K562 (cell line): ENCODE results near the gene GPR22. TPM values are rescaled to one million over a fixed set of nuclear protein-coding genes. Genes with fewer than 3 reads are reported as not detected.

ENCODE experiments used
- ARID2 ChIP-seq: fragments of 450-650 bp; IDR thresholded peaks from 2 replicates; pipeline ENCODE4 v1.6.1; 2017; ENCODE audit warnings: antibody characterized with exemption, mild to moderate bottlenecking
- C11orf30 ChIP-seq: fragments of 450-650 bp; IDR thresholded peaks from 2 replicates; pipeline ENCODE4 v1.6.1; 2016; ENCODE audit warnings: low read depth, mild to moderate bottlenecking
- CBFA2T3 ChIP-seq: fragments of 450-650 bp; IDR thresholded peaks from 2 replicates; pipeline ENCODE4 v1.6.1; 2017
- CHAMP1 ChIP-seq: fragments of 450-650 bp; IDR thresholded peaks from 2 replicates; pipeline ENCODE4 v1.6.1; 2016; ENCODE audit warnings: mild to moderate bottlenecking
- CHD4 ChIP-seq: fragments of 200-600 bp; sonication (generic); IDR thresholded peaks from 3 replicates; pipeline ENCODE4 v1.6.1; 2012; ENCODE audit warnings: low read depth, mild to moderate bottlenecking, mixed read lengths, low read length, inconsistent platforms; ENCODE audit not compliant: insufficient read depth, insufficient replicate concordance, poor library complexity, severe bottlenecking
- CREB3L1 ChIP-seq: fragments of 450-650 bp; IDR thresholded peaks from 2 replicates; pipeline ENCODE4 v1.6.1; 2014; ENCODE audit warnings: low read depth, mild to moderate bottlenecking, moderate library complexity, borderline replicate concordance
- HNRNPH1 ChIP-seq: fragments of 200-400 bp; formaldehyde crosslinking; optimal IDR thresholded peaks from 2 replicates; pipeline ENCODE3; 2017; ENCODE audit warnings: low read depth, mild to moderate bottlenecking, low read length, moderate library complexity
- KAT2B ChIP-seq: IDR thresholded peaks from one replicate; pipeline ENCODE4 v1.6.1; 2012; ENCODE audit warnings: low read depth, mild to moderate bottlenecking, control low read depth, inconsistent platforms, low read length, moderate library complexity
- L3MBTL2 ChIP-seq: fragments of 450-650 bp; IDR thresholded peaks from 2 replicates; pipeline ENCODE4 v1.6.1; 2016; ENCODE audit warnings: mild to moderate bottlenecking, moderate library complexity
- LCOR ChIP-seq: sonication (generic); formaldehyde crosslinking; IDR thresholded peaks from 2 replicates; pipeline ENCODE4 v1.8.0; 2022; ENCODE audit warnings: mild to moderate bottlenecking, missing genetic modification reagents
- MNT ChIP-seq, 2 experiments: fragments of 450-650 bp; conservative IDR thresholded peaks; 2 replicates each; pipeline ENCODE4 v1.6.1; 2017; ENCODE audit warnings: mild to moderate bottlenecking in 2 of 2, moderate library complexity in 2 of 2
- PHF20 ChIP-seq: fragments of 450-650 bp; IDR thresholded peaks from 2 replicates; pipeline ENCODE4 v1.6.1; 2018; ENCODE audit not compliant: partially characterized antibody
- POLR3A ChIP-seq: IDR thresholded peaks from 2 replicates; pipeline ENCODE4 v1.6.1; 2011; ENCODE audit warnings: borderline replicate concordance, mild to moderate bottlenecking, moderate library complexity; ENCODE audit not compliant: insufficient read length, insufficient read depth; ENCODE audit errors: extremely low read depth
- RFX1 ChIP-seq: fragments of 450-650 bp; IDR thresholded peaks from 2 replicates; pipeline ENCODE4 v1.6.1; 2016; ENCODE audit warnings: mild to moderate bottlenecking, moderate library complexity
- SAFB2 ChIP-seq: fragments of 200-400 bp; formaldehyde crosslinking; IDR thresholded peaks from 2 replicates; pipeline ENCODE4 v1.6.1; 2018; ENCODE audit warnings: borderline replicate concordance, low read length, low read depth, moderate library complexity; ENCODE audit not compliant: severe bottlenecking
- SP2 ChIP-seq: IDR thresholded peaks from 2 replicates; pipeline ENCODE4 v1.6.1; 2011; ENCODE audit warnings: mild to moderate bottlenecking, low read depth, low read length, moderate library complexity; ENCODE audit not compliant: poor library complexity, severe bottlenecking; ENCODE audit errors: extremely low read depth
- ZNF609 ChIP-seq: sonication (generic); formaldehyde crosslinking; IDR thresholded peaks from 2 replicates; pipeline ENCODE4 v1.8.1; 2023; ENCODE audit warnings: missing genetic modification reagents, mild to moderate bottlenecking, borderline replicate concordance
- ZNF79 ChIP-seq: fragments of 250-450 bp; sonication (Bioruptor Pico); IDR thresholded peaks from 2 replicates; pipeline ENCODE4 v1.4.0; 2020; ENCODE audit warnings: low read depth, mild to moderate bottlenecking, moderate library complexity
- polyA plus RNA-seq, 8 experiments: library from polyadenylated mRNA; depleted of rRNA in 4 of 8; stranded (reverse) in 5 of 8; unstranded in 3 of 8; fragments of >200 nt; fragmentation: Nextera tagmentation in 2 of 8; fragmentation: Illumina TruSeq in 1 of 8; extraction: Ambion mirVana in 2 of 8; extraction: Trizol in 1 of 8; gene quantifications; 2 replicates each; pipeline versions ENCODE4 v1.2.1 to v1.2.3, GENCODE V29; 2011 to 2014; ENCODE audit warnings: inconsistent platforms in 1 of 8, missing spikeins in 1 of 8
- total RNA-seq, 7 experiments: library from RNA; depleted of rRNA in 6 of 7; stranded (reverse); fragments of >200 nt in 6 of 7; fragmentation: Illumina TruSeq in 2 of 7; extraction: Trizol in 2 of 7; gene quantifications; 2 replicates each; pipeline versions ENCODE4 v1.2.1 to v1.2.3, GENCODE V29; 2011 to 2021; ENCODE audit warnings: low replicate concordance in 1 of 7

The GPR22 gene
- total and polyA plus RNA-seq, 9 of the 15 experiments (the other 6 are each of a cell fraction or from before 2014, with no cell fraction given), result 0.07 to 0.20 TPM; not detected in 7

- peak; percentile 19 to 37; a peak in 1 of 4 replicates for TF ChIP-seq MNT (conservative IDR thresholded peaks at IDR 0.05)
- TF ChIP-seq ZNF609 (CRISPR knock-in tag), result no peak
- TF ChIP-seq ARID2, result peak; percentile 60; the same call in 1 of the 2 replicates
- TF ChIP-seq SP2, result no peak
- TF ChIP-seq CBFA2T3, result no peak
- no peak for TF ChIP-seq POLR3A
- TF ChIP-seq CREB3L1, result no peak
- no peak for TF ChIP-seq KAT2B
- no peak for TF ChIP-seq SAFB2
- TF ChIP-seq ZNF79 (CRISPR knock-in tag), result no peak
- no peak for TF ChIP-seq L3MBTL2
- no peak for TF ChIP-seq HNRNPH1
- TF ChIP-seq LCOR (CRISPR knock-in tag), result no peak
- no peak for TF ChIP-seq CHD4
- TF ChIP-seq PHF20, result no peak
- TF ChIP-seq RFX1, result 0 out of 2 replicates have a peak, but pooled peaks have one; percentile 6
- TF ChIP-seq C11orf30, result no peak
- TF ChIP-seq CHAMP1, result peak; percentile 65; the same call in 1 of the 2 replicates
Observed at GRCh38 chr7:107501593-107501992, 31.7 kb downstream of the GPR22 start (continued).
